NCI-H526 treated with DMSO at 0.1 percent for 48 hours (cell line): ENCODE data around the gene CLHC1.
"Not testable (repeated sequence)": the region's sequence is repeated elsewhere in the genome, so short reads cannot be mapped to it uniquely, and the experiment has no call there.

Source experiments
- DNase-seq: peaks from one replicate; lab custom pipeline; 2025; lab: John Stamatoyannopoulos, UW

The CLHC1 gene

GRCh38 chr2:55152475-55153412 lies 79.3 kb downstream of the CLHC1 start:
- no peak for DNase-seq

GRCh38 chr2:55151733-55152433 lies 80.2 kb downstream of the CLHC1 start:
- DNase-seq: no peak

- DNase-seq: no peak
Observed at GRCh38 chr2:55150834-55151233, 81.3 kb downstream of the CLHC1 start.

- peak; percentile 79 for DNase-seq
Observed at GRCh38 chr2:55148269-55148668, 83.8 kb downstream of the CLHC1 start.

GRCh38 chr2:55147531-55147930 lies 84.6 kb downstream of the CLHC1 start:
- no peak for DNase-seq

- no peak for DNase-seq
Observed at GRCh38 chr2:55147041-55147440, 85.1 kb downstream of the CLHC1 start.

GRCh38 chr2:55146263-55146662 lies 85.8 kb downstream of the CLHC1 start:
- DNase-seq: no peak

GRCh38 chr2:55144922-55145820 lies 86.9 kb downstream of the CLHC1 start:
- DNase-seq: no peak

GRCh38 chr2:55143706-55144105 lies 88.4 kb downstream of the CLHC1 start:
- DNase-seq: not testable (repeated sequence)

- DNase-seq: no peak
Observed at GRCh38 chr2:55142518-55142917, 89.6 kb downstream of the CLHC1 start.

- no peak for DNase-seq
Observed at GRCh38 chr2:55141572-55142413, 90.3 kb downstream of the CLHC1 start.

- DNase-seq: no peak
Observed at GRCh38 chr2:55140316-55141219, 91.5 kb downstream of the CLHC1 start.

- DNase-seq: no peak
Observed at GRCh38 chr2:55139305-55139704, 92.8 kb downstream of the CLHC1 start.

- no peak for DNase-seq
Observed at GRCh38 chr2:55138882-55139229, 93.2 kb downstream of the CLHC1 start.

GRCh38 chr2:55138014-55138881 lies 93.8 kb downstream of the CLHC1 start:
- peak; percentile 99 for DNase-seq

GRCh38 chr2:55137024-55137958 lies 94.8 kb downstream of the CLHC1 start:
- peak; percentile 60 for DNase-seq

- peak; percentile 59 for DNase-seq
Observed at GRCh38 chr2:55136138-55136541, 96.0 kb downstream of the CLHC1 start.

GRCh38 chr2:55135491-55135890 lies 96.6 kb downstream of the CLHC1 start:
- no peak for DNase-seq
